Activated CD8-positive, alpha-beta memory T cell treated with anti-CD3 and anti-CD28 coated beads for 1 hour (primary cell): ENCODE results near the gene INSM1.

Source experiments
- DNase-seq, 2 donors: peaks; one replicate each; pipeline ENCODE4 v3.0.0-alpha.2; 2020; ENCODE audit warnings: low read depth in 1 of 2; ENCODE audit errors: extremely low read depth in 1 of 2

Gene INSM1

DNA sequence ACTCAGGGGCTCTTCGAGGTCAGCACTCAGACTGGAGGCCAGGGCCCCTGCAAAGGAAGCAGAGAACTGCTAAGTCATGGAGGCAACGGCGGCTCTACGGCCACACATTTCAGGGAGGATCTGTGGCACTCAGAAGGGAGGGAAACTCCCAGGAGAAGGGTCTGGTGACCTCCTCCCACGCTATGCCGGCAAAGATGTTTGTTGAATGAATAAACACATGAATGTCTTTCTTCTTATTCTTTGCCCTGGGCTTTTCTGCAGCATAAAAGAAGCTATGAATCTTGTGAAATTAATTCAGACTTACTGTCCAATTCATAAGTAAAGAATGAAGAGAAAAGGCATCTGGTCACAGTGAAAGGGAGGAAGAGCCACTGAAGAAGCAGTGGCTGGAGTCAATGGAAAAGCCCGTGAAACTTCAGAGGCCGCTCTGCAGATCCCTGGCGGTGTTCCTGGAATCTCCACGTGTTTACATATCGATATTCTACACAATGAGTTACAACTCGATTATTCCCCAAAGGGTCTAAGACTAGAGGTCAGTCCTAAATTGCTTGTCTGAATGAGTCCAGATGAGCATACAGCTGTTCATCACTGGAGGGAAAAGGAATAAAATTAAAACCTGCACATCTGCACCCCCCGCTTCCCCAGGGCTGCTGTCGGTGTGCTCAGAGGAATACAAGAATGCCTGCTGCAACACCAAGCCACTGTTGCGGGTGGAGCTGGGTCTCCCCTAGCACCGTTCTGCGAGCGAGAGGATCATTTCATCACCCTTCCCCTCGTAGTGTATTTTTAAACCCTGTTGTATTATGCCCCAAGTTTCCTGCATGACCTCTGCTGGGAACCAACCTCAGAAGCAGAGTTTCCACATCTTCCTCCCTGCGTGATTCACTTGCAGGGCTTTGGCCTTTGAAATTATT lies 25.6 kb downstream of the INSM1 start:
- DNase-seq: no peak

GRCh38 chr20:20395087-20395486 lies 27.2 kb downstream of the INSM1 start:
- DNase-seq: no peak

GRCh38 chr20:20395903-20396568 lies 28.1 kb downstream of the INSM1 start:
- DNase-seq: no peak

DNA sequence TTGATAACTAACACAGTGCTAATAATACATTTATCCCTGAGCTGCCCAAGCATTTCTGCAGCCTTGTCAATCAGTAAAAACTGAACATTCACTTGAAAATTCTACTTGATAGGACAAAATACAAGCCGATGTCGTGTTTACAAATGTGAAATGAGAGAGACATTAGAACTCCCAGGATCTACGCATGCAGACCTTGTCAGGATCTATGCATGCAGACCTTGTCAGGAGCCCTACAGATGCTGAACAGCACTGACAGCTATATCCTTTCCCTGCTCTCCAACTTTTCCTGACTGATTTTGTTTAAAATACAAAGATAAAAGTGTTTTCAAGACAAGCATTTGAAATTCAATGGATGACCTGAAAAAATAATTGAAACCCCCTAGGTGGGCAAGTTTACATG lies 28.9 kb downstream of the INSM1 start:
- DNase-seq: no peak

DNA sequence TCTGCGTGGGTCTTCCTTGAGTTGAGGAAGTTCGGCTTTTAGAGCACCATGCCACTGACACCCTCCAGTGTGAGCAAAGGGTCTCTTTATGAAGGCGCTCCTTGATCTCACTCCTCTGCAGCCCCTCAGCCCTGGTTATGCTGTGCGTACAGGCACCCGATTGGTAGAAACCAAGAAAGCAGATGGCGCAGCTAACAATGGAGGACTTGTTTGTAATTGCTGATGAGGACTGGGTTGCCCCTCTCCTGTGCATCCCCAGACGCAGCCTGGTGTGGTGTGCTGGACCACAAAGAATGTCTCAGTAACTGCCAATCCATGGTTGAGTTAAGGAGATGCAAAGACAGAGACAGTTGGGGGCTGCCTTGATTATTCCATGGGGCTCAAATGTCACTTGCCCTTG lies 30.2 kb downstream of the INSM1 start:
- no peak for DNase-seq

DNA sequence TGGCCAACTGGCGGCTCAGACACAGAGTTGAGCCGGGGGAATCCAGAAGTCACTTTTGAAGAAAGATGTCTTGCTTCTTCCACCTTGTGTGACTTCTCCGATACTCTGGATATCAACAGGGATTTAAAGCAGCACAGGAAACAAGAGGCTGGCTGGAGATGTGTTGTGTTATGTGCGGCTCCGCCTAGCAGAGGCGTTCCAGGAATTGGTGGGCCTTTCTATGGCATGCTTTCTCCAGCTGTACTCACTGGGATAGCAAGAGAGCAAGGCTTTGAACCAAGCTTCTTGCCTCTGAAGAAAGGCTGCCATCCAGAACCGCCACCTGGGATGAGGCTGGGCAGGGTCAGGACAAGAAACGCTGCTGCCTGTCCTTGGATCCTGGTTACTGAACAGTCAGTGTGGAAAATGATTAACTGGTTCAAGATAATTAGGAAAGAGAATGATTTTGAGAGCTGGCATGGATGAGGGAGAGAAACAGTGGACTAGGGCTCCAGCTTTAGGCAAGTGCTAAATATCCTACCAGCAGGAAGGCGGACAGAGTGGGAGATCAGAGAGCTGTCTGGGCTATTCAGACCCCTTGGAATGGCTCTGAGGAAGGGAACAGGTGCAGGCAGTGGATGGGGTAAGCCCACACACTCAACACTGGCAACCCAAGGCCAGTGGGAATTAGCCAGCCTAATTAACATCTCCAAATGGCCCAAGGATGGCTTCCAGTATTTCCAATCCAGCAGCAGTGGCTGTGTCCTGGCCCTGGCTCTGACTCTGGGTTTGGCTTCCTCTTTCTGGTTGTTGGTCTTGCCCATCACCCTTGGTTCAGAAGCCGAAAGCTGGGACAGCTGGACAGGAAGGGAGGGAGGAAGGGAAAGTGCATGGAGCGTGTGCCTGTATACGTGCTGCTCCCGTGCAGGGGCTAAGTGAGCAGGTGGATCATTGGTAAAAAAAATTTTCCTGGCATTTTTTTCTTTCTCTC lies 31.9 kb downstream of the INSM1 start:
- DNase-seq: no peak

GRCh38 chr20:20401991-20402390 lies 34.1 kb downstream of the INSM1 start:
- no peak for DNase-seq

DNA sequence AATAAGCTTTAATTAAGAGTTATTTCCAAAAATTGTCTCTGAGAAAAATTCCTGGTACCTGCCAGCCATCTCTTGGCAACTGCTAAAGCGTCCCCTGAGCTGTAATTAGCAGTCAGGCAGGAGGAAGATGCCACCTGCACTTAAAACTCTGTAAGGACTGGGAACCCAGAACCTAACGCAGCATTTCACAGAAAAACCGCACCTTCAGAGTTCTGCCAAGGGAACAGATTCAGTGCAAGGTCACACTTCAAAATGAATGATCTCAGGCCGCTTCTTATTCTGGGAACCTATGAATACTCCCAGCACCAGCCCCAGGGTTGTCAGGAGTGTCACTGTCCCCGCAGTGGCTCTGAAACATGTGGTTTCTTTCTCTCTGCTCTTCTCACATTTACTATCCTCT lies 36.7 kb downstream of the INSM1 start:
- no peak for DNase-seq

DNA sequence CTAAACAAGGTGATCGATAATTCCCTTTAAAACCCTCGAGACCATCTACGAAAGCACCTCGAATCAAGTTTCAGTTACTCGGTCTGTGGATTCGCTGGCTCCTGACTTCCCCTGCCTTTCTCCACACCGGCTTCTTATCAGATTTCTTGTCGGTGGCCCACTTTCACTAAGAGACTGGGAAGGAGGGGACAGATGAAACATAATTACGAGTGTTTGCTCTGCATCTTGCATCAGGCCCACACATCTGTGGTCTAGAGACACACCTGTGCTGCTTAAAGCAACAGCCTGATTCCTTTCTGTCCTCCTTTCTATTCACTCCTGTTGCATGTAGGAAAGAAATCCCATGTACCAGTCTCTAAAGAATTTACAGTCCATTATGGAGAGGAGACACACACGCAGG lies 37.7 kb downstream of the INSM1 start:
- DNase-seq: no peak

DNA sequence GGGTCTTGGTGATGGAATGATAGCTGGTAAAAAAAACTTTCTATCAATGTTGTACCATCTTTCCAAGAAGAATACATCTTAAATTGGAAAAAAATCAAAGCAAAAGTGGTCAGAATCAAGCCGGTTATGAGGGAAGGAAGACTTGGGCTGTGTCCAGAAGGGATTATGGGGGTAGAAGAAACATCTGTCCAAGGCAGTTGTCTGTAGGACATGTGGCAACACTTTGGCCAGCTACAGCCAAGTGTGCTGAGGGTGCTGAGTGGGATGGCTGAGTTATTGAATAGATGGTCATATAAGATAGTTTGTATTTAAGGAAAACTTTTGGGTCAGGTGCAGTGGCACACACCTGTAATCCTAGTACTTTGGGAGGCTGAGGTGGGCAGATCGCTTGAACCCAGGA lies 38.4 kb downstream of the INSM1 start:
- no peak for DNase-seq

DNA sequence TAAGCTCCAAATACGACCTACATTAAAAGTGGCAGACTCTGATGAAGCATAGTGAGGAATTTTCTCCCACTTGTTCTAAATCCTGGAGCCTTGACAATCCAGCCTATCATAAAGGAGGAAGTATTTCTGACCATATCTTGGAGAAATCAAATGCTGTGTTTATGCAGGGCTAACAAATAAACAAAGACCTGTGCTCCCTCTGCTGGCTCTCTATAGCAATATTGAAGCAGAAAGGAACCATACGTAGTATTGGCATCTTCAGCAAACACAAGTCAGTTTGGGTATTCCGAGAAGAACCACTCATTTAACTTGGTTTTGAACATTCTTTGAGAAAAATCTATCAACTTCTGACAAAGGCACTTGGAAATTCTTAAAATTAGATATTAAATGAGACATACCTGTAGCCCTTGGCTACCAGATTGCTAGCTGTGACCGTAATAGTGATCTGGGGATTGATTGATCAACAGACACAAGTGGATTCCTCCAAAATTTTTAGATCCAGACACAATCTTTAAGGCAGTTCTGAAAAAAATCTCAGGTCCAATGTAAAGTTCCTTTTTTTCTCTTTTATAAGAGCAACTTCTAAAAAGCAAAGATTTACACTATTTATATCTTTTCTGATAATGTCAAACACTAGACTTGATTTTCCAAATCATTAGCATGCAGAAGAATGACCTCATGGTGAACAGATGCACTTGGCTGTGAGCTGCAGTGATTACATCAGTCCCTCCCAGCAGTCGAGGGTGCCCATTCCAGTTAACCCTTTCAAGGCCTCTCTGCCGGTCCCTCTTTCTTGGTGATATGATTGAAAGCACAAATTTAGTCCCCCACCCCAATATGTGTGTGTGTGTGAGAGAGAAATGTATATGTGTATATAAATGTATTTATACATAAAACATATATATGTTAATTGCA lies 40.2 kb downstream of the INSM1 start:
- DNase-seq: no peak

GRCh38 chr20:20409331-20409730 lies 41.4 kb downstream of the INSM1 start:
- no peak for DNase-seq

DNA sequence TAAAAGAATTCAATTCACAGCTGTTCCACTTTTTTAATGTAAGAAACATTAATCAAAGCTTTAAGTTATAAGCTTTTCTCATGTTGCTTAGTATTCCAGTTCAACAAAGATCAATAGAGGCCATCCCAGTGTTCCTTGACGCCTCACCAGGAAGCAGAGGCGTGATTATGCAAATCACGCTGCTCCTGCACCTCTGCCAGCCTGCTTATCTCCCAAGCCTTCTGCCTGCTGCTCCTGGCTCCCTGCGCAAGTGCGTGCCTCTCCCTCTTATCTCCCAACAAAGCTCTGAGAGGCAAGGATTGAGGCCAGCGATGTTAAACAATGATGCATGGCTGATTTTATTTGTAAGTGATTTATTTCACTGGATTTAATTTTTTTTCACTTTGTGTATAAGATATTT lies 42.8 kb downstream of the INSM1 start:
- no peak for DNase-seq

DNA sequence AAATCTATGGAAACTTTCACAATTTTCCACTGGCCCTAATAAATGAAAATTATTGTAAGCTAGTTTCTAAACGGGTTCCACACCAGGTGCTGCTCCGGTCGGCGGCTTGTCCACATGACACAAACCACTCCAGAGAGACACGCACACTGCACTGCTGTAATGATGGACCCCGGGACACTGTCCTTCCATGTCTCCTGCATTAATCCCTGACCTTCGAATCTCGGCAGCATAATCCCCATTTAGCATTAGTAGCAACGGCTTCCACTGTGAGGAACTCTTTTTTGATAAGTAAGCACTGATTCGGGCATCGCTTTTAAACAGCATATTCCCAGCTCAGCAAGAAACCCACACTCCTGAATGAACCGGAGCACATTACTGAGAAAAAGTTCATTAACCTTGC lies 43.5 kb downstream of the INSM1 start:
- no peak for DNase-seq

DNA sequence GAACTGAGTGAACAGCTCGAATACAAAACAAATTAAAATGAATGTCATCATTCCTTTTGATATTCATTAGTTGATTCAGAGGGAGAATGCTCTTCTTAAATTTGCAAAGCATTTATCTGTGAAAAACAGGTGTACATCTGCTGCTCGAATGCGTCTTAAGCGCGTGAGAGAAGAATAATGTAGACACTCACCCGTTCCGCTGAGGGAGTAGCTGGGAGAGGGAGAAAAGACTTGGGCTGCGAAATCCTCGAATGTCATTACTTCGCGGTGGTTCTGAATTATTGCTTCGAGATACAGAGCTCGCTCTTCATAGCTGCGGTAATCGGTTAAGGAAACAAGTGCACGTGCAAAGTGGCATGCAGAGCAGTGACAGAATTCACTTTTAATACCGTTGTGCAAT lies 43.9 kb downstream of the INSM1 start:
- no peak for DNase-seq

- no peak for DNase-seq
These were observed 44.8 kb downstream of the INSM1 start for GRCh38 chr20:20412750-20413149.

- no peak for DNase-seq
These were observed 45.9 kb downstream of the INSM1 start for GRCh38 chr20:20413810-20414281.

- no peak for DNase-seq
These were observed 46.8 kb downstream of the INSM1 start for GRCh38 chr20:20414640-20415220.

- DNase-seq: no peak
These were observed 47.4 kb downstream of the INSM1 start for GRCh38 chr20:20415321-20415720.
